GM12878 (cell line): ENCODE data around the gene AKT1S1. TPM values are rescaled to one million over a fixed set of nuclear protein-coding genes. Genes with fewer than 3 reads are reported as not detected.

ENCODE experiments used
- CBX5 ChIP-seq: sonication (generic); IDR thresholded peaks from 2 replicates; pipeline ENCODE4 v1.6.1; 2016; ENCODE audit warnings: low read depth, moderate library complexity, mild to moderate bottlenecking, inconsistent platforms
- CHD1 ChIP-seq: IDR thresholded peaks from 2 replicates; pipeline ENCODE4 v1.6.1; 2012; ENCODE audit warnings: low read depth, low read length, improper control_type of control experiment
- DPF2 ChIP-seq: fragments of 450-650 bp; IDR thresholded peaks from 2 replicates; pipeline ENCODE4 v1.6.1; 2017; ENCODE audit warnings: mild to moderate bottlenecking
- FOXM1 ChIP-seq: IDR thresholded peaks from 2 replicates; pipeline ENCODE4 v1.6.1; 2012; ENCODE audit warnings: low read depth, mild to moderate bottlenecking, inconsistent platforms, low read length, moderate library complexity
- GABPA ChIP-seq: IDR thresholded peaks from 2 replicates; pipeline ENCODE4 v1.6.1; 2014; ENCODE audit warnings: antibody characterized with exemption, low read depth, mild to moderate bottlenecking, inconsistent platforms
- GATAD2B ChIP-seq: fragments of 450-650 bp; conservative IDR thresholded peaks from 2 replicates; pipeline ENCODE4 v1.6.1; 2017; ENCODE audit warnings: low read depth, mild to moderate bottlenecking, moderate library complexity
- KLF5 ChIP-seq: fragments of 450-650 bp; IDR thresholded peaks from 2 replicates; pipeline ENCODE4 v1.6.1; 2014; ENCODE audit warnings: mild to moderate bottlenecking; ENCODE audit not compliant: partially characterized antibody
- MXI1 ChIP-seq: fragments of 150-350 bp; IDR thresholded peaks from 2 replicates; pipeline ENCODE4 v1.6.1; 2011; ENCODE audit warnings: low read depth, mild to moderate bottlenecking, inconsistent platforms, low read length, improper control_type of control experiment
- NFYA ChIP-seq: IDR thresholded peaks from 2 replicates; pipeline ENCODE4 v1.6.1; 2011; ENCODE audit warnings: low read depth, mild to moderate bottlenecking, low read length, improper control_type of control experiment, borderline replicate concordance
- NFYB ChIP-seq: IDR thresholded peaks from 2 replicates; pipeline ENCODE4 v1.6.1; 2011; ENCODE audit warnings: low read depth, mild to moderate bottlenecking, low read length, improper control_type of control experiment, moderate library complexity; ENCODE audit not compliant: insufficient read depth
- RCOR1 ChIP-seq: conservative IDR thresholded peaks from 2 replicates; pipeline ENCODE4 v1.6.1; 2012; ENCODE audit warnings: low read depth, low read length, improper control_type of control experiment
- RUNX3 ChIP-seq: IDR thresholded peaks from 2 replicates; pipeline ENCODE4 v1.6.1; 2012; ENCODE audit warnings: low read length, inconsistent platforms
- STAT3 ChIP-seq: IDR thresholded peaks from 2 replicates; pipeline ENCODE4 v1.6.1; 2011; ENCODE audit warnings: low read depth, low read length, improper control_type of control experiment
- SUZ12 ChIP-seq: fragments of 200-600 bp; sonication (generic); IDR thresholded peaks from one replicate; pipeline ENCODE4 v1.6.1; 2018; ENCODE audit warnings: antibody characterized with exemption, mild to moderate bottlenecking; ENCODE audit not compliant: unreplicated experiment
- ZNF24 ChIP-seq: fragments of 450-650 bp; IDR thresholded peaks from 2 replicates; pipeline ENCODE4 v1.6.1; 2017; ENCODE audit warnings: antibody characterized with exemption, mild to moderate bottlenecking
- ZNF687 ChIP-seq: fragments of 450-650 bp; IDR thresholded peaks from 2 replicates; pipeline ENCODE4 v1.6.1; 2017; ENCODE audit warnings: mild to moderate bottlenecking, moderate library complexity
- polyA plus RNA-seq, 11 experiments: library from polyadenylated mRNA; depleted of rRNA in 4 of 11; unstranded in 6 of 11; stranded (reverse) in 5 of 11; fragments of >200 nt; fragmentation: Nextera tagmentation in 4 of 11; fragmentation: Illumina TruSeq in 1 of 11; extraction: Ambion mirVana in 4 of 11; extraction: Trizol in 1 of 11; gene quantifications; 1 replicate in 1 of 11; 2 replicates in 10 of 11; pipeline versions ENCODE4 v1.2.1 to v1.2.3, GENCODE V29; 2011 to 2016; ENCODE audit warnings: inconsistent platforms in 2 of 11, missing spikeins in 2 of 11, low read depth in 1 of 11
- total RNA-seq, 4 experiments: library from RNA; depleted of rRNA in 3 of 4; stranded (reverse); fragments of >200 nt in 3 of 4; fragmentation: Illumina TruSeq in 1 of 4; extraction: Trizol in 1 of 4; gene quantifications; 2 replicates each; pipeline versions ENCODE4 v1.2.1 to v1.2.3, GENCODE V29; 2013 to 2021
- TF ChIP-seq, protein P1 (sequence below): fragments of 450-650 bp; IDR thresholded peaks from 2 replicates; pipeline ENCODE4 v1.6.1; 2018; ENCODE audit warnings: mild to moderate bottlenecking, low read depth, moderate library complexity; ENCODE audit not compliant: partially characterized antibody
- TF ChIP-seq, protein P2 (sequence below): fragments of 450-650 bp; IDR thresholded peaks from 2 replicates; pipeline ENCODE4 v1.6.1; 2014; ENCODE audit warnings: mild to moderate bottlenecking
- TF ChIP-seq, protein P3 (sequence below): fragments of 150-350 bp; IDR thresholded peaks from 2 replicates; pipeline ENCODE4 v1.6.1; 2016; ENCODE audit warnings: low read depth, low read length

The AKT1S1 gene
- total and polyA plus RNA-seq, 10 of the 15 experiments (the other 5 are each of a cell fraction or from before 2014, with no cell fraction given) = 0.43 to 23.0 (median 12.3) TPM

DNA sequence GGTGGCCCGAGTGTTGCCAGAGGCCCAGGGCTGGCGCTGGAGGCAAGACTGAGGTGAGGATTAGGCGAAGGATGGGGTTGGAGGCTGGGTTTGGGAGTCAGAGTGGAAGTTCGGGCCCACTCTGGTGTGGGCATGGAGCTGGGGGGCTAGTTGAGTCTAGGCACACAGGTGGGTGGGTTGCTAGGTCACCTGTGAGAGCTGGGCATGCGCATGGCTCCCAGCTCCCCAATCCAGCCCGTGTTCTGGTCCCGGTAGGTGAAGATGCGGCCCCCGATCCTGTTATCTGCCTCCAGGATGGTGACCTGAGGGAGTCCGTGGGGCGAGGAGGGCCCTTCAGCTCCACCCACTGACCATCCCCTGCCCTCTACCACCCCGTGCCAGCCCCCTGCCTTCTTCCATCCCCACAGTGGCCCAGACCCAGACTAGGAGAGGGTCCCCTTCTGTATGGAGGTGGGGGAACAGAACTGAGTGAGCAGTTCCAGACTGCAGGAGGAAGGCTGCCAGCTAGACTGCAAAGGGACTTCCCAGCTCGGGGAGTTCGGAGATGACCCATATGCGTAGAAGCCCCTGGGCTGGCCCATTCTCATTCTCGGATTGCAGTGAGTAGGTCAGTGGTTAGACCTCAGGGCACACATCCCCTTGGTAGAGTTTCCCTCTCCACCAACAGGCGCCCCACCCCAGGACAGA is 17.9 kb upstream of the AKT1S1 start (continued):
- peak; percentile 38; the same call in 1 of the 2 replicates for TF ChIP-seq ZNF687
- peak; percentile 92 for TF ChIP-seq RUNX3
- TF ChIP-seq, protein P1, sequence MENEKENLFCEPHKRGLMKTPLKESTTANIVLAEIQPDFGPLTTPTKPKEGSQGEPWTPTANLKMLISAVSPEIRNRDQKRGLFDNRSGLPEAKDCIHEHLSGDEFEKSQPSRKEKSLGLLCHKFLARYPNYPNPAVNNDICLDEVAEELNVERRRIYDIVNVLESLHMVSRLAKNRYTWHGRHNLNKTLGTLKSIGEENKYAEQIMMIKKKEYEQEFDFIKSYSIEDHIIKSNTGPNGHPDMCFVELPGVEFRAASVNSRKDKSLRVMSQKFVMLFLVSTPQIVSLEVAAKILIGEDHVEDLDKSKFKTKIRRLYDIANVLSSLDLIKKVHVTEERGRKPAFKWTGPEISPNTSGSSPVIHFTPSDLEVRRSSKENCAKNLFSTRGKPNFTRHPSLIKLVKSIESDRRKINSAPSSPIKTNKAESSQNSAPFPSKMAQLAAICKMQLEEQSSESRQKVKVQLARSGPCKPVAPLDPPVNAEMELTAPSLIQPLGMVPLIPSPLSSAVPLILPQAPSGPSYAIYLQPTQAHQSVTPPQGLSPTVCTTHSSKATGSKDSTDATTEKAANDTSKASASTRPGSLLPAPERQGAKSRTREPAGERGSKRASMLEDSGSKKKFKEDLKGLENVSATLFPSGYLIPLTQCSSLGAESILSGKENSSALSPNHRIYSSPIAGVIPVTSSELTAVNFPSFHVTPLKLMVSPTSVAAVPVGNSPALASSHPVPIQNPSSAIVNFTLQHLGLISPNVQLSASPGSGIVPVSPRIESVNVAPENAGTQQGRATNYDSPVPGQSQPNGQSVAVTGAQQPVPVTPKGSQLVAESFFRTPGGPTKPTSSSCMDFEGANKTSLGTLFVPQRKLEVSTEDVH = no peak
- TF ChIP-seq GABPA = no peak
- no peak for TF ChIP-seq NFYA
- TF ChIP-seq CHD1 = no peak
- TF ChIP-seq, protein P2, sequence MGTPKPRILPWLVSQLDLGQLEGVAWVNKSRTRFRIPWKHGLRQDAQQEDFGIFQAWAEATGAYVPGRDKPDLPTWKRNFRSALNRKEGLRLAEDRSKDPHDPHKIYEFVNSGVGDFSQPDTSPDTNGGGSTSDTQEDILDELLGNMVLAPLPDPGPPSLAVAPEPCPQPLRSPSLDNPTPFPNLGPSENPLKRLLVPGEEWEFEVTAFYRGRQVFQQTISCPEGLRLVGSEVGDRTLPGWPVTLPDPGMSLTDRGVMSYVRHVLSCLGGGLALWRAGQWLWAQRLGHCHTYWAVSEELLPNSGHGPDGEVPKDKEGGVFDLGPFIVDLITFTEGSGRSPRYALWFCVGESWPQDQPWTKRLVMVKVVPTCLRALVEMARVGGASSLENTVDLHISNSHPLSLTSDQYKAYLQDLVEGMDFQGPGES = no peak
- TF ChIP-seq CBX5 = no peak
- no peak for TF ChIP-seq FOXM1
- TF ChIP-seq NFYB = no peak
- TF ChIP-seq ZNF24 = no peak
- TF ChIP-seq, protein P3, sequence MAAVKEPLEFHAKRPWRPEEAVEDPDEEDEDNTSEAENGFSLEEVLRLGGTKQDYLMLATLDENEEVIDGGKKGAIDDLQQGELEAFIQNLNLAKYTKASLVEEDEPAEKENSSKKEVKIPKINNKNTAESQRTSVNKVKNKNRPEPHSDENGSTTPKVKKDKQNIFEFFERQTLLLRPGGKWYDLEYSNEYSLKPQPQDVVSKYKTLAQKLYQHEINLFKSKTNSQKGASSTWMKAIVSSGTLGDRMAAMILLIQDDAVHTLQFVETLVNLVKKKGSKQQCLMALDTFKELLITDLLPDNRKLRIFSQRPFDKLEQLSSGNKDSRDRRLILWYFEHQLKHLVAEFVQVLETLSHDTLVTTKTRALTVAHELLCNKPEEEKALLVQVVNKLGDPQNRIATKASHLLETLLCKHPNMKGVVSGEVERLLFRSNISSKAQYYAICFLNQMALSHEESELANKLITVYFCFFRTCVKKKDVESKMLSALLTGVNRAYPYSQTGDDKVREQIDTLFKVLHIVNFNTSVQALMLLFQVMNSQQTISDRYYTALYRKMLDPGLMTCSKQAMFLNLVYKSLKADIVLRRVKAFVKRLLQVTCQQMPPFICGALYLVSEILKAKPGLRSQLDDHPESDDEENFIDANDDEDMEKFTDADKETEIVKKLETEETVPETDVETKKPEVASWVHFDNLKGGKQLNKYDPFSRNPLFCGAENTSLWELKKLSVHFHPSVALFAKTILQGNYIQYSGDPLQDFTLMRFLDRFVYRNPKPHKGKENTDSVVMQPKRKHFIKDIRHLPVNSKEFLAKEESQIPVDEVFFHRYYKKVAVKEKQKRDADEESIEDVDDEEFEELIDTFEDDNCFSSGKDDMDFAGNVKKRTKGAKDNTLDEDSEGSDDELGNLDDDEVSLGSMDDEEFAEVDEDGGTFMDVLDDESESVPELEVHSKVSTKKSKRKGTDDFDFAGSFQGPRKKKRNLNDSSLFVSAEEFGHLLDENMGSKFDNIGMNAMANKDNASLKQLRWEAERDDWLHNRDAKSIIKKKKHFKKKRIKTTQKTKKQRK = no peak
- TF ChIP-seq GATAD2B = 0 out of 2 replicates have a peak, but pooled peaks have one; percentile 20
- TF ChIP-seq DPF2 = peak; percentile 17; the same call in 1 of the 2 replicates
- TF ChIP-seq MXI1 = peak; percentile 68; the same call in 1 of the 2 replicates
- TF ChIP-seq KLF5 = no peak
- 0 out of 2 replicates have a peak, but pooled peaks have one; percentile 24 for TF ChIP-seq RCOR1
- no peak for TF ChIP-seq STAT3
- no peak for TF ChIP-seq SUZ12
